Parathyroid adenoma (tissue), 2 donors: Measurements from ENCODE around the gene PPP1R8.
"Not testable (repeated sequence)": the region's sequence is repeated elsewhere in the genome, so short reads cannot be mapped to it uniquely, and the experiment has no call there.

Source experiments
- H2AFZ ChIP-seq: fragments of 300-600 bp; sonication (generic); one replicate; pipeline ENCODE4 v1.7.0; 2017; ENCODE audit warnings: antibody characterized with exemption, mild to moderate bottlenecking
- H3K27ac ChIP-seq: fragments of 300-600 bp; sonication (generic); one replicate; pipeline ENCODE4 v1.7.0; 2017
- H3K27me3 ChIP-seq: fragments of 300-600 bp; sonication (generic); one replicate; pipeline ENCODE4 v1.7.0; 2017; ENCODE audit warnings: low read length; ENCODE audit not compliant: control insufficient read depth, insufficient read depth
- H3K36me3 ChIP-seq: fragments of 300-600 bp; sonication (generic); one replicate; pipeline ENCODE4 v1.7.0; 2017; ENCODE audit warnings: low read length; ENCODE audit not compliant: control insufficient read depth, insufficient read depth
- H3K4me1 ChIP-seq: fragments of 300-600 bp; sonication (generic); one replicate; pipeline ENCODE4 v1.7.0; 2017; ENCODE audit warnings: control low read depth
- H3K4me2 ChIP-seq: fragments of 300-600 bp; sonication (generic); one replicate; pipeline ENCODE4 v1.7.0; 2017; ENCODE audit warnings: low read length
- H3K4me3 ChIP-seq: fragments of 300-600 bp; sonication (generic); one replicate; pipeline ENCODE4 v1.7.0; 2017; ENCODE audit warnings: low read depth, low read length
- H3K79me2 ChIP-seq: fragments of 300-600 bp; sonication (generic); one replicate; pipeline ENCODE4 v1.7.0; 2017; ENCODE audit warnings: control low read depth
- H3K9ac ChIP-seq: fragments of 300-600 bp; sonication (generic); one replicate; pipeline ENCODE4 v1.7.0; 2017; ENCODE audit warnings: mild to moderate bottlenecking
- H3K9me3 ChIP-seq: fragments of 300-600 bp; sonication (generic); one replicate; pipeline ENCODE4 v1.7.0; 2017; ENCODE audit warnings: low read length; ENCODE audit not compliant: control insufficient read depth
- CTCF ChIP-seq: fragments of 300-600 bp; sonication (generic); IDR thresholded peaks from one replicate; pipeline ENCODE4 v1.7.0; 2017; ENCODE audit warnings: antibody characterized with exemption, mild to moderate bottlenecking
- donor health status: primary hyperparathyroidism.

PPP1R8 gene

GRCh38 chr1:27787895-27788294 lies 42.7 kb upstream of the PPP1R8 start:
- Histone ChIP-seq H3K27me3 (no peaks in the 10 kb centered on the region), H3K9me3 (no peaks in the 10 kb centered on the region), H3K36me3 (no peaks in the 10 kb centered on the region), H3K4me1 (peaks cover 7% of the 10 kb centered on the region), H2AFZ (no peak overlapping the region), H3K79me2 (peaks cover 3% of the 10 kb centered on the region), H3K9ac (no peak overlapping the region), H3K4me3 (no peak overlapping the region), H3K4me2 (peak overlapping the region; percentile 22), H3K27ac (no peak overlapping the region)
- no peak for TF ChIP-seq CTCF

GRCh38 chr1:27789540-27790041 lies 41.0 kb upstream of the PPP1R8 start:
- H3K27me3 ChIP-seq, result no peaks in the 10 kb centered on the region
- H3K4me3 ChIP-seq, result peak overlapping the region; percentile 6
- H3K27ac ChIP-seq, result peak overlapping the region; percentile 55
- H3K36me3 ChIP-seq, result no peaks in the 10 kb centered on the region
- TF ChIP-seq CTCF, result no peak
- H3K4me1 ChIP-seq, result peaks cover 2% of the 10 kb centered on the region
- peak overlapping the region; percentile 4 for H3K4me2 ChIP-seq
- no peaks in the 10 kb centered on the region for H3K79me2 ChIP-seq
- no peaks in the 10 kb centered on the region for H3K9me3 ChIP-seq
- no peak overlapping the region for H2AFZ ChIP-seq
- H3K9ac ChIP-seq, result no peak overlapping the region

GRCh38 chr1:27790270-27790669 lies 40.3 kb upstream of the PPP1R8 start:
- H2AFZ ChIP-seq, H3K4me2 ChIP-seq, H3K4me3 ChIP-seq, H3K79me2 ChIP-seq, H3K9me3 ChIP-seq, H3K27me3 ChIP-seq, H3K36me3 ChIP-seq, H3K9ac ChIP-seq, H3K4me1 ChIP-seq: not testable (repeated sequence)
- peak overlapping the region; percentile 55 for H3K27ac ChIP-seq

GRCh38 chr1:27795601-27796000 lies 35.0 kb upstream of the PPP1R8 start:
- no peaks in the 10 kb centered on the region for H3K27me3 ChIP-seq
- H3K9ac ChIP-seq, result no peak overlapping the region
- H3K27ac ChIP-seq, result no peak overlapping the region
- H3K4me3 ChIP-seq, result no peak overlapping the region
- no peak overlapping the region for H3K4me2 ChIP-seq
- no peaks in the 10 kb centered on the region for H3K4me1 ChIP-seq
- H3K9me3 ChIP-seq, result no peaks in the 10 kb centered on the region
- H3K79me2 ChIP-seq, result no peaks in the 10 kb centered on the region
- no peak overlapping the region for H2AFZ ChIP-seq
- no peaks in the 10 kb centered on the region for H3K36me3 ChIP-seq
- no peak for TF ChIP-seq CTCF

- Histone ChIP-seq H3K4me2 (no peak overlapping the region), H3K27ac (no peak overlapping the region), H3K4me3 (no peak overlapping the region), H3K27me3 (no peaks in the 10 kb centered on the region), H3K36me3 (no peaks in the 10 kb centered on the region), H3K4me1 (no peaks in the 10 kb centered on the region), H3K79me2 (no peaks in the 10 kb centered on the region), H3K9ac (no peak overlapping the region), H2AFZ (no peak overlapping the region), H3K9me3 (no peaks in the 10 kb centered on the region)
- TF ChIP-seq CTCF, result no peak
Observed at GRCh38 chr1:27804791-27805190, 25.8 kb upstream of the PPP1R8 start.
